Measurements from ENCODE around the gene RTRAF.

DNA sequence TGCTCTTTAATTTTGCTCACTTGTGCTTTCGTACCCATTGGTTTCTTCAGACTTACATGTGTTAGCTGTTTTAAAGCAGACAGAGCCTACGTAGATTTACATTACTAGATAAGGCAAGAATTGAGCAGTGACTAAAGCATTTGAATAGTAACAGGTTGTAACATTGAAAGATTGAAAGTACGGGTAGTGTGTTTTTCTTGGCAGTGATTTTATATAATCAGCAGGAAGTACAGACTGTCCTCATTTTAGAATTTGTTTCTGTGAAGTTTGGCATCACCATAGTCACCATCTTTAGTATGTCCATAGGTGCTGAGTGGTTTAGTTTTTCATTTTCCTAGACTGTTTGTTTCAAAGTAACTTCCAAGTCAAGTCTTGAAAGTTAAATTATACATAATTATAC, 14.0 kb downstream of the RTRAF start:
- TF ChIP-seq, protein P1, sequence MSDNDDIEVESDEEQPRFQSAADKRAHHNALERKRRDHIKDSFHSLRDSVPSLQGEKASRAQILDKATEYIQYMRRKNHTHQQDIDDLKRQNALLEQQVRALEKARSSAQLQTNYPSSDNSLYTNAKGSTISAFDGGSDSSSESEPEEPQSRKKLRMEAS (IDR thresholded peaks at IDR 0.05): no peak
- TF ChIP-seq CTCF (IDR thresholded peaks at IDR 0.05; ENCODE audit: low read depth, low read length, missing input control): no peak
- no peak for TF ChIP-seq EGR1 (IDR thresholded peaks at IDR 0.05; ENCODE audit: low read depth in 2 of 2)
- TF ChIP-seq REST (IDR thresholded peaks at IDR 0.05): no peak
- peak; percentile 29 for TF ChIP-seq SP1 (IDR thresholded peaks at IDR 0.05)
- no peak for TF ChIP-seq TAF1 (conservative IDR thresholded peaks at IDR 0.05)
